Loucy (cell line): Measurements from ENCODE around the gene IP6K3.

Source experiments
- CTCF ChIP-seq: fragments of 200-600 bp; sonication (generic); conservative IDR thresholded peaks from 2 replicates; pipeline ENCODE4 v1.5.1; 2014; ENCODE audit warnings: mild to moderate bottlenecking, antibody characterized with exemption, low read length
- EZH2phosphoT487 ChIP-seq: fragments of 200-600 bp; IDR thresholded peaks from 2 replicates; pipeline ENCODE4 v1.6.1; 2018; ENCODE audit warnings: antibody characterized with exemption, mild to moderate bottlenecking, moderate library complexity, borderline replicate concordance

- TF ChIP-seq CTCF (no peak), EZH2phosphoT487 (no peak)
Observed at GRCh38 chr6:33782561-33782960, 35.9 kb upstream of the IP6K3 start.
